GM18951 (cell line): ENCODE results near the gene CLIP4.
"Not testable (repeated sequence)": the region's sequence is repeated elsewhere in the genome, so short reads cannot be mapped to it uniquely, and the experiment has no call there.

Source experiments
- POLR2A ChIP-seq: IDR thresholded peaks from 4 replicates; pipeline ENCODE4 v1.6.1; 2011; ENCODE audit warnings: mild to moderate bottlenecking; ENCODE audit not compliant: insufficient read length, insufficient read depth; ENCODE audit errors: extremely low read depth
- in situ Hi-C: fragments of 300-500 bp; cut with MboI; formaldehyde crosslinking; loops from one replicate; pipeline ENCODE4 v1.12.0; 2022; ENCODE audit warnings: low sequenced_read_pairs, mixed read lengths, inconsistent platforms; ENCODE audit not compliant: unreplicated experiment

Gene CLIP4

DNA sequence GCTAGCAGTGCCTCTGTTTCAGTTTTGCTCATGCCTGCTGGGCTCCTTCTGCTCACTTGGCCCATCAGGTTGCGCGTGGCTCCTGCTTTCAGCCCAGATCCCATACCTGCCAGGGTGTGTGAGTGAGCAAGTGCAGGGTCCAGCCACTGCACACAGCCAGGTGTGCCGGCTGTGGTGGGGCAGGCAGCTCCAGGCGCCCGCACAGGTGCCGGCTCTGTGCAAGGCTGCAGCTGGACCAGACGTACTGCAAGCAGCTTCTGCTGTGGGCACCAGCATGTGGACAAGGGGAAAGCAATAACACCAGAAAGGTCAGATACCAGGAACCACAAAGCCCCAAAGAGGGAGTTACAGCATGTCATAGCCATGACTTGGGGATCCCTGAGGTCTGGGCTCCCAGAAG lies 35.3 kb upstream of the CLIP4 start:
- TF ChIP-seq POLR2A = no peak
- in situ Hi-C loops = no loop called here

DNA sequence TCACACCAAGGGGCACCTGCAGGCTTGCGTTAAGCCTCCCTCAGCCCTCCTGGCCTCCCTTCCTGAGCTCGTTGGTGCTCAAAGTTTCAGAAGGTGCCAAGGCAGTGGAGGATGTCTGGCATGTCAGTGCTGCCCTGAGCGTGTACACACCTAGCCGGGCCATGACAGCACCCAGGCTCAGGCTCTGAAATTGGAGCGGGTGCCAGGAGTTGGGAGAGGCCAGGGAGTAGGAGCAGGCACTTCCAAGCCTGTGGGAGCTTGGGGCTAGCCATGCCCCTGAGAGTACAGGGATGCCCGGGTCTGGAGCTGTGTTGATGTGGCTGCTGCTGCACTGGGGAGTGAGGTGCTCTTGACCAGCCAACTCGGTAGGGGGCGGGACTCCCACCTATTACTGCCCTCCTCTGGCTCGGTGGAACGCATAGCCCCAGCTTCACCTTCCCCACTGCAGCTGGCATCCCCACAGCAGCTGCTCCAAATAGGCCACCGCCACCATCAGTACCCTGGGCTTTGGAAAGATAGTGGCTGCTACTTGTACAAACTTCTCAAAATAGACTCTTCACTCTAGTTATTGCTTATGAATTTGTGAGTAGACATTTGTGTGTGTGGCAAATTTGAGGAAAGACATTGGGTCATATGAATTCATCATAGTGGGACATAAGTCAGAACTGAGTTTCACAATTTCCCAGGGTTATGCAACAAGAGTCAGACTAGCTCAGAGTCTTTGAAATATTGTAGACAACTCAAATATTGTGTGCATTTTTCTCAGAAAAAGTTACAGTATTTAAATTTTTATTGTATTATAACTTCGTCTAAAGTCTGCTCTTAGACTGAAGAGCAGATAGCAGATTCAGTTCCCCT lies 34.1 kb upstream of the CLIP4 start:
- in situ Hi-C loops = no loop called here

DNA sequence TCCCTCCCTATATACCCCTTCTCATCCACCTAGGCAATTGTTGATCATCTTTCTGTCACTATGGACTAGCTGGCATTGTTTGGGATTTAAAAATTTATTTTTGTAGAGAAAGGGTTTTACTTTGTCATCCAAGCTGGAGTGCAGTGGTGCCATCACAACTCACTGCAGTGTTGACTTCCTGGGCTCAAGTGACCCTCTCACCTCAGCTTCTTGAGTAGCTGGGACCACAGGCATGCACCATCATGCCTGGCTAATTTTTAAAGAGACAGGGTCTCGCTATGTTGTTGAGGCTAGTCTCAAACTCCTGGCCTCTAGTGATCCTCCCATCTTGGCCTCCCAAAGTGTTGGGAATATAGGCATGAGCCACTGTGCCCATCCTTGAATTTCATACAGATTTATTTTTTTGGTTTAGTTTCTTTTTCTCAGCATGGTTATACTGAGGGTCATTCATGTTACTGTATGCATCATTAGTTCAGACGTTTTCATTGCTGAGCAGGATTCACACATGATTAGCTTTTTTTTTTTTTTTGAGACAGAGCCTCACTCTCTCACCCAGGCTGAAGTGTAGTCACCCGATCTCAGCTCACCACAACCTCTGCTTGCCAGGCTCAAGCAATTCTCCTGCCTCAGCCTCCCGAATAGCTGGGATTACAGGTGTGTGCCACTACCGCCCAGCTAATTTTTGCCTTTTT lies 32.3 kb upstream of the CLIP4 start:
- in situ Hi-C loops = no loop called here
- no peak for TF ChIP-seq POLR2A

More for the DNA sequence above, 34.1 kb upstream of the CLIP4 start:
- no peak for TF ChIP-seq POLR2A

DNA sequence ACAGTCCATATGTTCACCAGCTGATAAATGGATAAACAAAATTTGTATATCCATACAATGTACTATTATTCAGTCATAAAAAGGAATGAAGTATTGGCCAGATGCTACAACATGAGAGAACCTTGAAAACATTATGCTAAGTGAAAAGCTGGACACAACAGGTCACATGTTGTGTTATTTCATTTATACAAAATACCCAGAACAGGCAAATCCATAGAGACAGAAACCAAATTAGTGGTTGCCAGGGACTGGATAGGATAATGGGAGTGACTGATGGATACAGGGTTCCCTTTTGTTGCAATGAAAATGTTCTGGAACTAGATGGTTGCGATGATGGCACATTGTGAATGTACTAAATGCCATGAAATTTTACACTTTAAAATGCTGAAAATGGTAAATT lies 30.7 kb upstream of the CLIP4 start:
- in situ Hi-C loops = no loop called here
- TF ChIP-seq POLR2A = no peak

DNA sequence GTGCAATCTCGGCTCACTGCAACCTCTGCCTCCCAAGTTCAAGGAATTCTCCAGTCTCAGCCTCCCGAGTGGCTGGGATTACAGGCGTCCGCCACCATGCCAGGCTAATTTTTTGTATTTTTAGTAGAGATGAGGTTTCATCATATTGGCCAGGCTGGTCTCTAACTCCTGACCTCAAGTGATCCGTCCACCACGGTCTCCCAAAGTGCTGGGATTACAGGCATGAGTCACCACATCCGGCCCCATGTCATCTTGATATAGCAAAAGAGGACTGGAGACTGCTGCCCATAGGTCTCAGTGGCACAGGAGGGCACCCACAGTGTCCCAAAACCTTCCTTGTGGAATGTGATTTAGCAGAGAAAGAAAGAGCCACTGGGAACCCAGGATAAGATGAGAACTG lies 24.9 kb upstream of the CLIP4 start:
- in situ Hi-C loops = not testable (repeated sequence)

DNA sequence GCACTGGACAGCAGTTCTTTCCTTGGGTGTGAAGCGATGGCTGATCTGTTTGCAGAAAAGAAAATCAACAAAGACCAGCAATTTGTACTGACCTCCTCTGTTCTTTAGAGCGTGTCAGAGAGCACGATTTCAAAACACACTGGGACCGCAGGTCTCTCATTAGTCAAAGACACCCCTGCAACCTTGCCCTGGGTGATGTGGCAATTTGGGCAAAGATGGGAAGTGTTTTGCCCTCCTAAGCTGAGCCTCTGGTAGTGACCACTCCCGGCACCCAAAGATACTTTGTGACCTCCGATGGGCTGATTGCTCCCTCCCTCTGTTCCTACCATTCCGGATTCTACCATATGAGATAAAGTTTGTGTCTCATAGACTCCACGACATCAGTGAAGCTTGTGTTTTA lies 18.2 kb upstream of the CLIP4 start:
- TF ChIP-seq POLR2A = no peak
- in situ Hi-C loops = no loop called here

DNA sequence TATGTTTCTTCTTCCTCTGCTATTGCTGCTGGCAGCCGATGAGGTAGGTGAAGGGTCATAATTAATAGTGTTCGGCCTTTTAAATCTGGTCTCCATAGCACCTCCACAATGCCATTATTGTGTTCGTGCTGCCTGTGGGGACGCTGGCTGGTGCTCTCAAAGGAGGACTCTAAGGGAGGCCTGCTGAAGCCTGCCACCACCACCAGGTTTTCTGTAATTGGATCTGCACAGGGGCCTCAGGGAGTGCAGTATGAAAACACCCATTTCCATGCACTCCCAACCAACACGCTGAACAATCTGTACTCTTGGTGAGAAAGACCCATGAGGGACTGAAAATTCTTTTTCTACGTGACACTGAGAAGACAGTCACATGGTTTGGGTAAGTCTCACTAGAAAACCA lies 17.6 kb upstream of the CLIP4 start:
- in situ Hi-C loops = no loop called here
- no peak for TF ChIP-seq POLR2A

DNA sequence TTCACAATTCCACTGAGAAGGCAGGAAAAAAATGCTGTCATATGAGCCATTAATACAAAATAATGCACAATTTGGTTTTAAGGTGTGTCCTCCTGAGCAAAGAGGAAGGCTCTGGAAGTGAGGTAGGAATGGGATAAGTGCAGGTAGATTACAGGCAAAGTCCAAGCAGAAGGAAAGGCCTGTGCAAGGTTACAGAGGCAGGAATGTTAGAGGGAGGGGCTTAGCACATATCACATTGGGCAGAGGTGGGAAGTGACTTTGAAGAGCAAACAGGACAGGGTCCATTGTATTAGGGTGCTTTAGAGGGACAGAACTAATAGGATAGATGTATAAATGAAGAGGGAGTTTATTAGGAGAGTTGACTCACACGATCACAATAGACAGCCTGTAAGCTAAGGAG lies 14.7 kb upstream of the CLIP4 start:
- TF ChIP-seq POLR2A = no peak
- in situ Hi-C loops = no loop called here

DNA sequence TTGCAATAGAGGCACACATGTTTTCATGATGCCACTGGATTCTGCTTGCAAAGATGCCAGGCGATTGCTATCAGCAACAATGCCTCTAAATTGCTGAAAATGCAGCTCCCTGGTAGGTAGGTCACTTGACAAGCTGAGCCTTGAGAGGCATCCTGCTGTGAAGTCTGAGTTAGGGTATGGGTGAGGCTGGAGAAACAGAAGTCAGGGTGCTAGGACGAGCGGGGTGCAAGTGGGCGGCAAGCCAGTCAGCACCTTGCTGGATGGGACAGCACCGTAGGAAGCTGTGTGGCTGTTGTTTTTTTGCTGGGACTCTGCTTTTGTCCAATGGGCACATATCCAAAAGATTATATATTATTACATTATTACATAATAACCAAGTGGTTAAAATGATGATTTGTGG lies 10.5 kb upstream of the CLIP4 start:
- in situ Hi-C loops = no loop called here
- no peak for TF ChIP-seq POLR2A

DNA sequence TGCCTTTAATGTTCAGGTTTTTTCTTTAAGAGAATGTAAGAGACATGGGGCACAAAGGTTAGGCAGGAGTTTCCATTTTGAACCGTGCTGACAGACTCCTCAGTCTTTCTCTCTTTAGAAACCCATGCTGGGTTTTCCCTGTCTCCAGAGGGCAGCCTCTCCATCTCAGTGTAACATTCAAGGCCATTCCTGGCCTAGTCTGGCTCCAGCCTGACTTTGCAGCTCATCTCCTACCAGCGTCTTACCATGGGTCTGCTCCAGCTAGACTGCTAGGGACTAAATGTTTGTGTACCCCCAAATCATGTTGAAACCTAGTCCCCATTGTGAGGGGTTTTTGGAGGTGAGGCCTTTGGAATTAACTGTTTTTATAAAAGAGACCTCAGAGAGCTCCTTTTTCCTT lies 9.8 kb upstream of the CLIP4 start:
- in situ Hi-C loops = no loop called here
- TF ChIP-seq POLR2A = no peak

DNA sequence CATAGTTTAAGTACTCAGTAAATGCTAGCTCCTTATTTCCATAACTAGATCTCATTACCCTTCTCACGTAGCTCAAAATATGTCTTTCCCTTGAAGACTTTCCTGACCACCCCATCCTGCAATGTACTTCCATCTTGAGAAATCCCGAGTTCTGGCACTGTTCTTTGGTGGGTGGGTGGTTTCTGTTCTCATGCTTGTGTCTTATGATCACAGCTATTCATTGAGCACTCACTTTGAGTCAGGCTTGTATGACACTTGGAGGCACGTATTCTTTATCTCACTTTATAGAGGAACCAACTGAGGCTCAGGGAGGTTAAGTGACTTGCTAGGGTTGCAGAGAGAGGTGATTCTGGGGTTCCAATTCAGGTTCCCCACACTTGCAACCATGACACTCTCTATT lies 9.0 kb upstream of the CLIP4 start:
- in situ Hi-C loops = no loop called here
- TF ChIP-seq POLR2A = no peak

DNA sequence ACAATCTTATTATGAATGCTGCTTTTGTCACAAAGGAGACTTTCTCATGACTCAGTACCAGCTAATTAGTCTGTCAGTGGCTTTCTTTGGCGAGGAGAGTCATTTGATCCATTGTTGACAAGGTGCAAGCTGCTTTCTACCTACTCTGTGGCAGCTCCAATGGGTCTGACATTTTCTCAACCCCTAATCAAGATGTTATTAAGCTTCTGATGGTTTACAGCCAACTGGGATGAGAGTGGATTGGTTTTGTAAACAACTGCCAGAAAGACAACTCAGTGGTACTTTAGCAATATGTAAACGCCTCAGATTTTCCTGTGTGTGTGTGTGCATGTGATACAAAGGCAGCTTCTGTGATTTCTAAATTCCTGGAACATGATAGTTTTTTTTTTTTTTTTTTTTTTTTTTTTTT lies 8.2 kb upstream of the CLIP4 start:
- in situ Hi-C loops = no loop called here
- TF ChIP-seq POLR2A = no peak

DNA sequence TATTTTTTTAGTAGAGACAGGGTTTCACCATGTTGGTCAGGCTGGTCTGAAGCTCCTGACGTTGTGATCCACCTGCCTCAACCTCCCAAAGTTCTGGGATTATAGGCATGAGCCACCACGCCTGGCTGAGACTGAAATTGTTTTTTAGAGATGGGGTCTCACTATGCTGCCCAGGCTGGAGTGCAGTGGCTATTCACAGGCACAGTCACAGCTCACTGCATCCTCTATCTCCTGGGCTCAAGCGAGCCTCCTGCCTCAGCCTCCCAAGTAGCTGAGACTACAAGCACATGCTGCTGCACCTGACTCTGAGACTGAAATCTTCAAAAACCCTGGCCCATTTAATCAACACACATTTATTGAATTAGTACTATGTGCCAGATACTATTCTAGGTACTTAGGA lies 7.7 kb upstream of the CLIP4 start:
- in situ Hi-C loops = not testable (repeated sequence)

DNA sequence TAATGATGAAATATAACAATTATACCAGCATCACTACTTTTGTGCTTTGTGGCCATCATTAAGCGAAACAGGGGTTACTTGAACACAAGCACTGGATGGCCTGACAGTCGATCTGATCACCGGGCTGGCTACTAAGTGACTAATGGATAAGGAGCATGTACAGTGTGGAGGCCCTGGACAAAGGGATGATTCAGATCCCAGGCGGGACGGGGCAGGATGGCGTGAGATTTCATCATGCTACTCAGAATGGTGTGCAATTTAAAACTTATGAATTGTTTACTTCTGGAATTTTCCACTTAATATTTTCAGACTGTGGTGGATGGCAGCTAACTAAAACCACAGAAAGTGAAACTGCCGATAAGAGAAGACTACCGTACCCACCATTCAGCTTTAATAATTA lies 7.0 kb upstream of the CLIP4 start:
- TF ChIP-seq POLR2A = no peak
- in situ Hi-C loops = no loop called here
